Neural cell (in vitro differentiated cells): ENCODE data around the gene MEGF6. TPM values are rescaled to one million over a fixed set of nuclear protein-coding genes. Genes with fewer than 3 reads are reported as not detected.

Experiments used
- H2AFZ ChIP-seq: fragments of 200-600, 300-800 bp; sonication (generic), shearing (Covaris generic); 2 replicates; pipeline ENCODE4 v1.6.0; 2014; ENCODE audit warnings: low read depth, mild to moderate bottlenecking, antibody characterized with exemption, low read length, moderate library complexity
- H3F3A ChIP-seq: fragments of 200-600 bp; shearing (Covaris generic); 2 replicates; pipeline ENCODE4 v1.6.1; 2016; ENCODE audit warnings: mild to moderate bottlenecking, moderate library complexity, mixed read lengths, antibody characterized with exemption, low read length; ENCODE audit not compliant: insufficient read depth, poor library complexity, severe bottlenecking
- H3K27ac ChIP-seq: fragments of 200-600, 300-800 bp; sonication (generic), shearing (Covaris generic); 2 replicates; pipeline ENCODE4 v1.5.1; 2014; ENCODE audit warnings: mild to moderate bottlenecking, low read length, moderate library complexity
- H3K27me3 ChIP-seq: fragments of 300-800, 200-600 bp; sonication (generic), shearing (Covaris generic); 2 replicates; pipeline ENCODE4 v1.6.0; 2014; ENCODE audit warnings: mild to moderate bottlenecking, low read depth, low read length, moderate library complexity; ENCODE audit not compliant: insufficient read depth
- H3K36me3 ChIP-seq: fragments of 300-800, 200-600 bp; sonication (generic), shearing (Covaris generic); 2 replicates; pipeline ENCODE4 v1.5.1; 2014; ENCODE audit warnings: mild to moderate bottlenecking, antibody characterized with exemption, low read length, moderate library complexity; ENCODE audit not compliant: insufficient read depth
- H3K4me2 ChIP-seq: fragments of 300-800, 200-600 bp; sonication (generic), shearing (Covaris generic); 2 replicates; pipeline ENCODE4 v1.6.0; 2014; ENCODE audit warnings: mild to moderate bottlenecking, low read length
- H3K4me3 ChIP-seq: fragments of 300-800, 200-600 bp; sonication (generic), shearing (Covaris generic); 2 replicates; pipeline ENCODE4 v1.5.1; 2014; ENCODE audit warnings: mild to moderate bottlenecking, low read length, moderate library complexity
- H3K79me2 ChIP-seq: fragments of 200-600 bp; shearing (Covaris generic); replicated peaks from 2 replicates; pipeline ENCODE4 v1.6.0; 2014; ENCODE audit warnings: mild to moderate bottlenecking, low read length, moderate library complexity; ENCODE audit not compliant: insufficient read depth
- H3K9ac ChIP-seq: fragments of 300-800, 200-600 bp; sonication (generic), shearing (Covaris generic); 2 replicates; pipeline ENCODE4 v1.6.1; 2016; ENCODE audit warnings: mild to moderate bottlenecking, low read length, mixed read lengths
- H3K9me2 ChIP-seq: fragments of 200-600 bp; shearing (Covaris generic); 2 replicates; pipeline ENCODE4 v1.6.1; 2016; ENCODE audit warnings: mild to moderate bottlenecking, low read length, mixed read lengths; ENCODE audit not compliant: insufficient read depth
- H3K9me3 ChIP-seq: fragments of 200-600, 300-800 bp; sonication (generic), shearing (Covaris generic); 2 replicates; pipeline ENCODE4 v1.6.1; 2016; ENCODE audit warnings: mild to moderate bottlenecking, mixed run types, low read length, moderate library complexity, mixed read lengths
- H4K20me1 ChIP-seq: fragments of 200-600 bp; shearing (Covaris generic); 2 replicates; pipeline ENCODE4 v1.6.1; 2016; ENCODE audit warnings: mild to moderate bottlenecking, mixed run types; ENCODE audit not compliant: insufficient read depth
- CTCF ChIP-seq: fragments of 450-650 bp; IDR thresholded peaks from 2 replicates; pipeline ENCODE4 v1.5.1; 2014; ENCODE audit warnings: antibody characterized with exemption, mild to moderate bottlenecking, moderate library complexity; ENCODE audit not compliant: poor library complexity, severe bottlenecking
- EP300 ChIP-seq: fragments of 450-650 bp; conservative IDR thresholded peaks from 2 replicates; pipeline ENCODE4 v1.6.1; 2014; ENCODE audit warnings: antibody characterized with exemption, mild to moderate bottlenecking, moderate library complexity; ENCODE audit not compliant: poor library complexity, severe bottlenecking
- EZH2 ChIP-seq: fragments of 200-600, 300-800 bp; shearing (Covaris generic), sonication (generic); IDR thresholded peaks from 2 replicates; pipeline ENCODE4 v1.6.1; 2014; ENCODE audit warnings: antibody characterized with exemption, low read length, borderline replicate concordance, mild to moderate bottlenecking; ENCODE audit not compliant: insufficient read depth, poor library complexity, severe bottlenecking
- MXI1 ChIP-seq: fragments of 450-650 bp; conservative IDR thresholded peaks from 2 replicates; pipeline ENCODE4 v1.6.1; 2014; ENCODE audit warnings: antibody characterized with exemption, mild to moderate bottlenecking; ENCODE audit not compliant: poor library complexity, severe bottlenecking
- POLR2AphosphoS5 ChIP-seq: IDR thresholded peaks from 2 replicates; pipeline ENCODE4 v1.6.1; 2012
- RAD21 ChIP-seq: fragments of 450-650 bp; conservative IDR thresholded peaks from 2 replicates; pipeline ENCODE4 v1.6.1; 2014; ENCODE audit warnings: antibody characterized with exemption, mild to moderate bottlenecking, moderate library complexity
- REST ChIP-seq: IDR thresholded peaks from 2 replicates; pipeline ENCODE4 v1.6.1; 2012; ENCODE audit warnings: borderline replicate concordance
- SMC3 ChIP-seq: fragments of 450-650 bp; conservative IDR thresholded peaks from 2 replicates; pipeline ENCODE4 v1.6.1; 2014; ENCODE audit warnings: antibody characterized with exemption, mild to moderate bottlenecking, moderate library complexity; ENCODE audit not compliant: poor library complexity
- TAF1 ChIP-seq: IDR thresholded peaks from 2 replicates; pipeline ENCODE4 v1.6.1; 2012; ENCODE audit warnings: low read depth
- polyA plus RNA-seq: library from polyadenylated mRNA; depleted of rRNA; stranded (reverse); fragments of >200 nt; gene quantifications from 2 replicates; pipeline ENCODE4 v1.2.3, GENCODE V29; 2014

The MEGF6 gene
- polyA plus RNA-seq, 1 donor from 2014 or later, result 6.0 TPM

- no peak overlapping the region for H3K9ac ChIP-seq
- no peaks in the 10 kb centered on the region for H3K9me2 ChIP-seq
- TF ChIP-seq RAD21 (no peak), EZH2 (no peak), REST (no peak), TAF1 (no peak), MXI1 (no peak), EP300 (no peak), SMC3 (no peak), CTCF (no peak), POLR2AphosphoS5 (no peak)
- H4K20me1 ChIP-seq, result no peaks in the 10 kb centered on the region
- H3K27ac ChIP-seq, result no peak overlapping the region
- H3K36me3 ChIP-seq, result no peaks in the 10 kb centered on the region
- no peak overlapping the region for H3K4me3 ChIP-seq
- no peaks in the 10 kb centered on the region for H3K9me3 ChIP-seq
- no peak overlapping the region for H2AFZ ChIP-seq
- no peaks in the 10 kb centered on the region for H3K27me3 ChIP-seq
- no peak overlapping the region for H3K4me2 ChIP-seq
- no peaks in the 10 kb centered on the region for H3F3A ChIP-seq
- H3K79me2 ChIP-seq, result no peaks in the 10 kb centered on the region
Measured at GRCh38 chr1:3603571-3604467, 7.5 kb downstream of the MEGF6 start.

GRCh38 chr1:3603156-3603555, 8.2 kb downstream of the MEGF6 start:
- Histone ChIP-seq H2AFZ (no peak overlapping the region), H3K4me2 (no peak overlapping the region), H3F3A (no peaks in the 10 kb centered on the region), H4K20me1 (no peaks in the 10 kb centered on the region), H3K9me3 (no peaks in the 10 kb centered on the region), H3K27me3 (no peaks in the 10 kb centered on the region), H3K36me3 (no peaks in the 10 kb centered on the region), H3K27ac (no peak overlapping the region), H3K9me2 (no peaks in the 10 kb centered on the region), H3K9ac (no peak overlapping the region), H3K79me2 (no peaks in the 10 kb centered on the region), H3K4me3 (no peak overlapping the region)
- TF ChIP-seq MXI1, result no peak
- TF ChIP-seq REST, result no peak
- no peak for TF ChIP-seq TAF1
- TF ChIP-seq POLR2AphosphoS5, result no peak
- no peak for TF ChIP-seq RAD21
- no peak for TF ChIP-seq EZH2
- TF ChIP-seq EP300, result no peak
- no peak for TF ChIP-seq CTCF
- TF ChIP-seq SMC3, result no peak
